NB4 (cell line): ENCODE results near the gene SRXN1.

Experiments used
- DNase-seq: peaks from one replicate; pipeline ENCODE4 v3.0.0; 2010; ENCODE audit warnings: low read depth
- H3K4me3 ChIP-seq: one replicate; pipeline ENCODE4 v1.5.1; 2011; ENCODE audit warnings: mild to moderate bottlenecking, low read depth, low read length, moderate library complexity
- CTCF ChIP-seq: IDR thresholded peaks from one replicate; pipeline ENCODE4 v1.5.1; 2012; ENCODE audit warnings: low read depth, low read length
- MAX ChIP-seq: IDR thresholded peaks from 2 replicates; pipeline ENCODE4 v1.6.1; 2011; ENCODE audit warnings: low read depth, low read length
- MYC ChIP-seq: IDR thresholded peaks from 2 replicates; pipeline ENCODE4 v1.6.1; 2011; ENCODE audit warnings: low read depth, low read length
- POLR2A ChIP-seq: IDR thresholded peaks from 2 replicates; pipeline ENCODE4 v1.6.1; 2011; ENCODE audit warnings: mild to moderate bottlenecking; ENCODE audit not compliant: insufficient read length; ENCODE audit errors: extremely low read depth

The SRXN1 gene

GRCh38 chr20:608970-609369 lies 44.0 kb downstream of the SRXN1 start:
- TF ChIP-seq POLR2A (no peak), MAX (no peak), MYC (no peak), CTCF (no peak)
- no peak for DNase-seq
- no peak overlapping the region for H3K4me3 ChIP-seq

- no peak for TF ChIP-seq MAX
- no peak for TF ChIP-seq CTCF
- no peak for TF ChIP-seq MYC
- TF ChIP-seq POLR2A: no peak
- no peak for DNase-seq
- no peak overlapping the region for H3K4me3 ChIP-seq
Measured at GRCh38 chr20:607476-607875, 45.5 kb downstream of the SRXN1 start.

GRCh38 chr20:605237-605636 lies 47.8 kb downstream of the SRXN1 start:
- no peak for TF ChIP-seq POLR2A
- no peak for TF ChIP-seq CTCF
- TF ChIP-seq MYC: no peak
- TF ChIP-seq MAX: no peak
- no peak overlapping the region for H3K4me3 ChIP-seq
- DNase-seq: no peak

GRCh38 chr20:603116-603640 lies 49.8 kb downstream of the SRXN1 start:
- DNase-seq: no peak
- no peak for TF ChIP-seq MYC
- no peak for TF ChIP-seq CTCF
- TF ChIP-seq MAX: no peak
- no peak for TF ChIP-seq POLR2A
- no peak overlapping the region for H3K4me3 ChIP-seq

GRCh38 chr20:602111-602970 lies 50.7 kb downstream of the SRXN1 start:
- TF ChIP-seq POLR2A (no peak), MYC (no peak), CTCF (no peak), MAX (no peak)
- DNase-seq: no peak
- H3K4me3 ChIP-seq: no peak overlapping the region
